Measurements from ENCODE around the gene PAPOLG.
"Not testable (repeated sequence)": the region's sequence is repeated elsewhere in the genome, so short reads cannot be mapped to it uniquely, and the experiment has no call there.

PAPOLG gene

GRCh38 chr2:60821587-60822302 lies 65.7 kb downstream of the PAPOLG start:
- in situ Hi-C loops (cut with HindIII; ENCODE audit: low sequenced_read_pairs): no loop called here

DNA sequence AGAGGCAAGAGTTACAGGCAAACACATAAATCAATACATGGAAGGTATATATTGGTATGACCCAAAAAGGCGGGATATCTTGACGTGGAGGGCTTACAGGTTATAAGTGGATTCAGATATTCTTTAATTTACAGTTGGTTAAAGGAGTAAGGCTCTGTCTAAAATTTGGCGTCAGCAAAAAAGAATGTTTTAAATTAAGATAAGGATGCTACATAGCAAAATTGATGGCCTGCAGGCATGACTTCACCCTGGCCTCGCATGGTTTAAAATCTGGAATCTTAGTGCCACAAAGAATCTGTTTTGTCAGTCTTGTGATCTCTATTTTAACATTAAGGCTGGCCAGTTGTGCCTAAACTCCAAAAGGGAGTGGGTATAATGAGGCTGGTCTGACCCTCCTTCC lies 66.9 kb downstream of the PAPOLG start:
- in situ Hi-C loops (cut with HindIII; ENCODE audit: low sequenced_read_pairs): no loop called here

DNA sequence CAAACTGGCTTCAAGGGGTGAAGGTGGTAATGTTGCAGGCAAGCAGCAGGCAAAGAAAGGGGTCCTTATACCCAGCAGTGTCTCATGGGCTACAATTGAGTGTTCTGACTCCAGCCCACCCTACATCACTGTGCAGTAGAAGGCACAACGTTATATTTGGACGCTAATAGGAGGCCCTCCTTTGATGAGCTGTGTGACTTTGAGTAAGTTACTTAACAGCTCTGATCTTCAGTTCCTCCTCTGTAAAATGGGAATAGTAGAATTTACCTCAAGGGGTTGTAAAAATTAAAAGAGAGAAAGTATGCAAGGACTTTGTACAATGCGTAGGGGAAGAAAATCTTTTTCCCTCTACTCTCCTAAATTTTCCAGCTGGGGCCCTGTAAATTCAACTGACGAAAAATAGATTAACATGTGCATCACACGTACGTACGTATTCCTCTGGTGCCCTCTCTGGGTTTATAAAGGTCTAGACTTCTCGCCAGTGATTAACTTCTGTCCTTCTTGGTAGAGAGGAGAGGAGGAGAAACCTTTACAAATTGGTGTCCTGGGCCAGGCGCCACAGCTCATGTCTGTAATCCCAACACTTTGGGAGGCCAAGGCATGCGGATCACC lies 67.7 kb downstream of the PAPOLG start:
- in situ Hi-C loops (cut with HindIII; ENCODE audit: low sequenced_read_pairs): no loop called here

DNA sequence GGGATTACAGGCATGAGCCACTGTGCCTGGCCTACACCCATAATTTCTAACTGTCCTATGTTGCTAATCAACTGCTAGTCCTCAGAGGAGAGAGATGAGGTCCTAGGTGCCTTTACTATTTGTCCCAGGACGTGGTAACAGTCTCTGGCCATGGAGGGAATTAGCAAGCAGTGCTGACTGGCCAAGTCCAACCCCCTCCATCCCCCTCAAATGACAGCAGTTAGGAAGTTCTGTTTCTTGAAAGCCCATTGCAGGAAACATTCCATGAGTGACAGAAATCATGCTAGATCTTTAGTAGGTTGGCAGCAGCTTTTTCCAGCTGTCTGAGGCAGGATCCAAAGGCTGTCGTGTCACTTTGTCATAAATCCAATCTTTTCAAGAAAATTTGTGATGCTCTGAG lies 69.6 kb downstream of the PAPOLG start:
- in situ Hi-C loops (cut with HindIII; ENCODE audit: low sequenced_read_pairs): no loop called here

DNA sequence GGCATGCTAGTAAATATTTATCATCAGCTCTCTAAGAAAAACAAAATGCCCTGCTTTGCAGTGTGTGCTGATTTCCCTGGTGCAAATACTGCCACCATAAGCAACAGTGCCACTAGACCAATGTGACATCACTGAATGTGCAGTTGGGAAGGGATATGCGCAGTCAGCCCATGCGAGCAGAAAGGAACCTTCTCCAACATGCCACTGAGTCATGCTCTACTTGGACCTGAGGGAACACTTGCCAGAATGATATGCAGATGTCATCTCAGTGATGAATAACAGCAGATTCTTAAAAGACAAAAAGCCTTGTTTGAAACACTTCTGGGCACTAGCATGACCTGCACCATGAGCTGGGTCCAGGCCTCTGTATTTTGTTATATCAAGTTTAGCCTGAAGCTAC lies 70.0 kb downstream of the PAPOLG start:
- in situ Hi-C loops (cut with HindIII; ENCODE audit: low sequenced_read_pairs): no loop called here

DNA sequence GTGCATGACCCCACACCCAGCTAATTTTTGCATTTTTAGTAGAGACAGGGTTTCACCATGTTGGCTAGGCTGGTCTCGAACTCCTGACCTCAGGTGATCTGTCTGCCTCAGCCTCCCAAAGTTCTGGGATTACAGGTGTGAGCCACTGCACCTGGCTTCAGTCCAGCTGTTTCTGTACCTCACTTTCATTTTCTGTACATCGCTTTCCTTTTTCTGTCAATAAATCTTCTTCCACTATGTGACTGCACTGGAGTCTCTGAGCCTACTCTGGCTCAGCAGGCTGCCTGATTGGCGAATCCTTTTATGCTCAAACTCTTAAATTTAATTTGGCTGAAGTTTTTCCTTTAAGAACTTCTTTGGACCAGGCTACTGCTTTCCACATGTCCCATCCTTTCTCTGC lies 70.8 kb downstream of the PAPOLG start:
- in situ Hi-C loops (cut with HindIII; ENCODE audit: low sequenced_read_pairs): not testable (repeated sequence)

DNA sequence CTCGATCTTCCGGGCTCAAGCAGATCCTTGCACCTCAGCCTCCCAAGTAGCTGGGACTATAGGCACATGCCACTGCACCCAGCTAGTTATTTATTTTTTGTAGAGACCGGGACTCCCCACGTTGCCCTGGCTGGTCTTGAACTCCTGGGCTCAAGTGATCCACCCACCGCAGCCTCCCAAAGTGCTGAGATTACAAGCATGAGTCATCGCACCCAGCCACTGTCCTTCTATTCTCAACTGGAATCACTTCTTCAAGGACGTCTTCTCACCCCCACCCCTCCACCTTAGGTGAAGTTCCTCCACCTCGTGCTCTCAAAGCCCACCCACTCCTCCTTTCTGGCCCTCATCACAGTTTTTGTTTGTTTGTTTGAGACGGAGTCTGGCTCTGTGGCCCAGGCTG lies 71.3 kb downstream of the PAPOLG start:
- in situ Hi-C loops (cut with HindIII; ENCODE audit: low sequenced_read_pairs): no loop called here

GRCh38 chr2:60830991-60831390 lies 74.9 kb downstream of the PAPOLG start:
- in situ Hi-C loops (cut with HindIII; ENCODE audit: low sequenced_read_pairs): no loop called here

- in situ Hi-C loops (cut with HindIII; ENCODE audit: low sequenced_read_pairs): no loop called here
Measured at GRCh38 chr2:60831921-60832320, 75.9 kb downstream of the PAPOLG start.

DNA sequence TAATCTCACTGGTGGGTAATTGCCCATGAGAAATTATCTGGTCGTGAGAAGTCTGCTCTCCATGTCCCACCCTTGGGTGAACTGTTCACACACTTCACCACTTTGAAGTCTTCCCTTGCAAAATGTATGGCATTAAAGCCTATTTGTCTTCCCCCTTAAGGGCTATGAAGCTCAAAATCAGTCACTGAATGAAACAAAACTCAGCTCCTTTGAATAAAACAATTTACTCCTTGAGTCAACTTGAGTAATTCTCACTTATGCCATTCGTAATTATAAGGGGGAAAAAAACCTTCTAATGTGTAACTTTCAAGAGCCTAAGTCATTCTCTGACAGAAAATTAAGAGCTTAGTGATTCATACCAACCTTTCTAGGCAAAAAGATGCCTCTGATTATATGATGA lies 76.6 kb downstream of the PAPOLG start:
- in situ Hi-C loops (cut with HindIII; ENCODE audit: low sequenced_read_pairs): no loop called here

DNA sequence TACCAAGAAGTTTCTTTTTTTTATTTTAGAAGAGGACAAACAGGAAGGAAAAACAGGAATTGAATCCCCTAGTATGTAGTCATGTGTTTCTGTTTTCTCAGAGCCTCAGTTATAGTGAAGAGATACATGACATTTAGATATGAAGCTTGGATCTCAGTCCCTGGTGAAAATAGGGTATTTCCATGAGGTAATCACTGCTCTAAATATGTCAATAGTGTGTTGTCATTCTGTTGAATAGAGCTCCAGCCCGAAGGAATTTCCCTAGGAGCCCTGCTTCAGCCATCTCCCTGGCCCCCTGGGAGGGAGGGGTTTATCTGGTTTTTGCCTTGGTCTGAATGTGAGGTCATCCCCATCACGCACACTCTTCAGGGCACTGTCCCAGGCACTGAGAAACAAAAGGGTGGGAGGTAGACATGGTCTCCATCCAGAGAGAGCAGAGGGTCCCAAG lies 78.2 kb downstream of the PAPOLG start:
- in situ Hi-C loops (cut with HindIII; ENCODE audit: low sequenced_read_pairs): no loop called here

GRCh38 chr2:60836491-60836890 lies 80.4 kb downstream of the PAPOLG start:
- in situ Hi-C loops (cut with HindIII; ENCODE audit: low sequenced_read_pairs): no loop called here

GRCh38 chr2:60837123-60837522 lies 81.1 kb downstream of the PAPOLG start:
- in situ Hi-C loops (cut with HindIII; ENCODE audit: low sequenced_read_pairs): no loop called here

- in situ Hi-C loops (cut with HindIII; ENCODE audit: low sequenced_read_pairs): no loop called here
Measured at GRCh38 chr2:60838481-60838880, 82.4 kb downstream of the PAPOLG start.

- in situ Hi-C loops (cut with HindIII; ENCODE audit: low sequenced_read_pairs): no loop called here
Measured at GRCh38 chr2:60839126-60839813, 83.2 kb downstream of the PAPOLG start.

DNA sequence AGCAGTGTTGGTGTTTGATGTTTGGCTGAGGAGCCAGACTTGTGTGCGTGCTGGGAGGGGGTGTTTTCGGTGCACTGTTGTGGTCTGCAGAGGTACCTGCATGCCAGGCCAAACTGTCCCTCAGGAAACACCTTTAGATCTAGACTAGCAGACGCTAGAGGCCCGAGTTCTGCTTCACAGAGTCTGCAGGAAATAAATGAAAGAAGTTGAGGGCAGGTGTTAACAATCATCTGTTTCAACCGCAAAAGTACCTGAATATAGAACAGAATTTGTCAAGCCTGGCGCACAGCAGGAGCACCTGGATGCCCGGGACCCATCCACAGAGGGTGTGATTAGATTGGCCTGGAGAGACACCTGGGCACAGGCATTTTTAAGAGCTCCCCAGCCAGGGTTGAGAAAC lies 84.8 kb downstream of the PAPOLG start:
- in situ Hi-C loops (cut with HindIII; ENCODE audit: low sequenced_read_pairs): no loop called here

DNA sequence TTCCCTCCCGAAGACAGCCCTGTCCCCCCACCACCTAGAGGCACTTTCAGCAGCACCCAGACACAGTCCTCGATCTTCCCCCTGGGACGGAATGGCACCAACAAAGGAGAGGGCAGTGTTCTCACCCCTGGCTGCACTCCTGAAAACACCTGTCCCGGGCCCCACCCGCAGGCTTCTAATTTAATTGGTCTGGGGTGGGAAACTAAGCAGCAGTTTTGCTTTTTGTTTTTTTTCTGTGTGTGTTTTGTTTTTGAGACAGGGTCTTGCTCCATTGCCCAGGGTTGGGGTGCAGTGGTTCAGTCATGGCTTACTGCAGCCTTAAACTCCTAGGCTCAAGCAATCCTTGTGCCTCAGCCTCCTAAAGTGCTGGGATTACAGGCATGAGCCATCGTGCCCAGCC lies 86.9 kb downstream of the PAPOLG start:
- in situ Hi-C loops (cut with HindIII; ENCODE audit: low sequenced_read_pairs): no loop called here

GRCh38 chr2:60844105-60844504 lies 88.0 kb downstream of the PAPOLG start:
- in situ Hi-C loops (cut with HindIII; ENCODE audit: low sequenced_read_pairs): no loop called here

DNA sequence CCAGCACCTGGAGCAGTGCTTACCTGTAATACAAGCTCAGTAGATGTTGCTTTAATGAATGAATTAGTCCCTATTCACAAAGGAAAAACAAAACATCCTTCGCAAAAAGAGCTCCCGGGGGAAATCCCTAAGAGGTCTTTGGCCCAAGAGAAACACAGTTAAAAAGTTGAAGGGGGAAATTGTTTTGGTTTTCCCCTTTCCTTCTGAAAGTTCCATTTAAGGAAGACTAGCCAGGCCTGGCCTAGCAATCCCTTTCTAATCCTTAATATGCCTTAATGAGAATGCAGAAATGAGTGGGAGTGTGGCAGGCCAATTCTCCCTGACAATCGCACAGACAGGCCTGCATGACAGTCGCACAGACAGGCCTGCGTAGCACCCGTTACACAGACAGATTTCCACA lies 91.8 kb downstream of the PAPOLG start:
- in situ Hi-C loops (cut with HindIII; ENCODE audit: low sequenced_read_pairs): no loop called here
